Mucosa of rectum (tissue), 2 donors: Measurements from ENCODE around the gene AREL1.

Experiments
- H3K27ac ChIP-seq, 2 donors: one replicate each; pipeline ENCODE4 v1.7.0; 2013; ENCODE audit warnings: inconsistent platforms in 2 of 2, low read depth in 2 of 2, low read length in 2 of 2
- H3K27me3 ChIP-seq, 2 donors: one replicate each; pipeline ENCODE4 v1.7.0; 2013; ENCODE audit warnings: low read length in 2 of 2; ENCODE audit not compliant: control insufficient read depth in 2 of 2, insufficient read depth in 2 of 2
- H3K36me3 ChIP-seq, 2 donors: one replicate each; pipeline ENCODE4 v1.7.0; 2013; ENCODE audit warnings: low read length in 2 of 2; ENCODE audit not compliant: control insufficient read depth in 2 of 2, insufficient read depth in 2 of 2
- H3K4me1 ChIP-seq, 2 donors: one replicate each; pipeline ENCODE4 v1.7.0; 2013; ENCODE audit warnings: low read length in 2 of 2, mild to moderate bottlenecking in 1 of 2; ENCODE audit not compliant: control insufficient read depth in 2 of 2, insufficient read depth in 2 of 2
- H3K4me3 ChIP-seq, 2 donors: one replicate each; pipeline ENCODE4 v1.7.0; 2013; ENCODE audit warnings: low read length in 2 of 2
- H3K9ac ChIP-seq, 2 donors: one replicate each; pipeline ENCODE4 v1.7.0; 2013; ENCODE audit warnings: low read length in 2 of 2, low read depth in 1 of 2, mild to moderate bottlenecking in 1 of 2
- H3K9me3 ChIP-seq, 2 donors: one replicate each; pipeline ENCODE4 v1.7.0; 2013; ENCODE audit warnings: low read length in 2 of 2; ENCODE audit not compliant: control insufficient read depth in 2 of 2
- donor health status: healthy.
- donor health status: Normal muscosa, but diverticular disease.

AREL1 gene

GRCh38 chr14:74652541-74652940 lies 60.3 kb downstream of the AREL1 start:
- Histone ChIP-seq H3K9me3 (no peaks in the 10 kb centered on the region), H3K27ac (no peak overlapping the region), H3K9ac (no peak overlapping the region), H3K36me3 (peaks cover 0 to 3% of the 10 kb centered on the region in 2 donors), H3K4me3 (no peak overlapping the region), H3K4me1 (no peaks in the 10 kb centered on the region), H3K27me3 (no peaks in the 10 kb centered on the region)

- Histone ChIP-seq H3K9ac (no peak overlapping the region), H3K27me3 (no peaks in the 10 kb centered on the region), H3K36me3 (no peaks in the 10 kb centered on the region), H3K9me3 (no peaks in the 10 kb centered on the region), H3K4me1 (no peaks in the 10 kb centered on the region), H3K27ac (no peak overlapping the region), H3K4me3 (no peak overlapping the region)
Observed at GRCh38 chr14:74650927-74651686, 61.8 kb downstream of the AREL1 start.

DNA sequence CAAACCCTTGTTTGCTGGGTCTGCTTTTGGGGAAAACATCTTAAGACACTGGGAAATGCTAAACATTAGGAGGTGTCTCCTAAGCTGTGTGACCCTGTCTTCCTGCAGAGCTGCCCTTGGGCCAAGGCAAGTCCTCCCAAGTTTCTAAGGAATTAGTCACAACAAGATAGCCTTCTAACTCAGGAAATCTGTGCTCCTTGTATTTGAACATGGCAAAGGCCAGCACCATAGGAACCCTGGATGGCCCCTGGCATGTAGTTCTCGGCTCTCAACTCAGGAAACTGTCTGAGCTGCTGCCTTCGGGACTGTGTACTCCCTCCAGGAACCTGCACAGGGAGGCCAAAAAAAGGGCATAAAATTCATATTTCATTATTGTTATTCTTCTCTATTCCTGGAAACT lies 63.2 kb downstream of the AREL1 start:
- Histone ChIP-seq H3K27ac (no peak overlapping the region), H3K9ac (no peak overlapping the region), H3K4me1 (no peaks in the 10 kb centered on the region), H3K27me3 (no peaks in the 10 kb centered on the region), H3K4me3 (no peak overlapping the region), H3K9me3 (no peaks in the 10 kb centered on the region), H3K36me3 (no peaks in the 10 kb centered on the region)

- no peak overlapping the region for H3K4me3 ChIP-seq
- no peak overlapping the region for H3K9ac ChIP-seq
- H3K27ac ChIP-seq: no peak overlapping the region
Observed at GRCh38 chr14:74649167-74649566, 63.7 kb downstream of the AREL1 start.

DNA sequence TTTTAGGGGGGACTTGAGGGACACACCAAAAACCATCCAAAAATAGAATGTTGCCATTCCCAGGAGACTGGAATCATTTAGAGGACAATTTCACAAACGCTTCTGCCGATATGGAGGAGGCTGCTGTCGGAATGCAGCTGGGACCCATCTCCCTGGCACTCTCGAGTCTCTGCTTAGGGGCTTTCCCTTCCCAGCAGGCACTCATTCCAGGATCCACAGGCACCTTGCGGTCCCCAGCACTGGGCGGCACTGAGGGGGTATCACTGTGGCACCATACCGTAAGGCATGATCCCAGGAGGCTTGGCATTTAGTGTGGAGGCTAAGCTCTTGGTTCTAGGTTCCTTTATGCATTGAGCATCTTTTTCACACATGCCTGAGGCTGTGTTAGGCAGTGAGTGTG lies 64.3 kb downstream of the AREL1 start:
- no peak overlapping the region for H3K4me3 ChIP-seq
- H3K27me3 ChIP-seq: no peaks in the 10 kb centered on the region
- no peak overlapping the region for H3K27ac ChIP-seq
- no peaks in the 10 kb centered on the region for H3K36me3 ChIP-seq
- H3K9me3 ChIP-seq: no peaks in the 10 kb centered on the region
- no peak overlapping the region for H3K9ac ChIP-seq
- H3K4me1 ChIP-seq: no peaks in the 10 kb centered on the region

More at GRCh38 chr14:74649167-74649566, 63.7 kb downstream of the AREL1 start:
- H3K36me3 ChIP-seq: no peaks in the 10 kb centered on the region
- H3K4me1 ChIP-seq: no peaks in the 10 kb centered on the region
- no peaks in the 10 kb centered on the region for H3K27me3 ChIP-seq
- H3K9me3 ChIP-seq: no peaks in the 10 kb centered on the region

DNA sequence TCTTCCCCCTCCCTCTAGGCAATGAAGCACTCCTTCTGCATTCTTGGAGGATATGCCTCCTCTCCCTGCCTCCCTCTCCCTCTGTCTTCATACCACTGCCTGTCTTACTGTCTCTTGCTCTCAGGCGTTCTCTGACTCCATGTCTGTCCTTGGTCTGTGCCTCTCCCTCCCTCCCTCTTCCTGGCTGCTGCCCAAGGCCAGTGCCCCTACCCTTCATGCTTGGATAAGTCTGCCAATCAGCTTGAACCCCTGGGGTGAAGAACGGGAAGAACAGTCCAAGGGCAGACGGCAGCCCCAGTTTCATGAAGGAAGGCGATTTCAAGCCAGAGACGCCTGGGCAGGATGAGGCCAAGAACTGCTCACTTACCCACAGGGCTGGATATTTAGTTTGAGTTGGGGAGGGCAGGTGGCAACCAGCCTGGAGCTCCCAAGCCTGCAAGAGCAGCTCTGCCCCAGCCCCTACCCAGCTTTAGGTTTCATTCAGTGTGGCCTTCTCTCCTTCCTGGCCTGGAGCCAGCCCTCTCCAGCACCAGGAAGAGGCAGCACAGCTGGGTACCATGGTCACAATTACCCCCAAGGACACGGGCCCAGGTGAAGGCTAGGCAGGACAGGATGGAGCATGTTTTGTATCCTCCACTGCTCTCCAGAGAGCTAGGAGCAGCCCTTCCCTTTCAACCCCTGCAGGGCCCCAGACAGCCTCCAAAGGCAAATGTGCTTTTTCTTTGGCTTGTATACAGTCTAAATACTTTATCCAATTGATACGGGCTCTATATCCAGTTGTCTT lies 65.0 kb downstream of the AREL1 start:
- no peak overlapping the region for H3K4me3 ChIP-seq
- H3K4me1 ChIP-seq: no peaks in the 10 kb centered on the region
- no peak overlapping the region for H3K27ac ChIP-seq
- H3K9ac ChIP-seq: no peak overlapping the region
- no peaks in the 10 kb centered on the region for H3K9me3 ChIP-seq
- H3K36me3 ChIP-seq: no peaks in the 10 kb centered on the region
- H3K27me3 ChIP-seq: no peaks in the 10 kb centered on the region

DNA sequence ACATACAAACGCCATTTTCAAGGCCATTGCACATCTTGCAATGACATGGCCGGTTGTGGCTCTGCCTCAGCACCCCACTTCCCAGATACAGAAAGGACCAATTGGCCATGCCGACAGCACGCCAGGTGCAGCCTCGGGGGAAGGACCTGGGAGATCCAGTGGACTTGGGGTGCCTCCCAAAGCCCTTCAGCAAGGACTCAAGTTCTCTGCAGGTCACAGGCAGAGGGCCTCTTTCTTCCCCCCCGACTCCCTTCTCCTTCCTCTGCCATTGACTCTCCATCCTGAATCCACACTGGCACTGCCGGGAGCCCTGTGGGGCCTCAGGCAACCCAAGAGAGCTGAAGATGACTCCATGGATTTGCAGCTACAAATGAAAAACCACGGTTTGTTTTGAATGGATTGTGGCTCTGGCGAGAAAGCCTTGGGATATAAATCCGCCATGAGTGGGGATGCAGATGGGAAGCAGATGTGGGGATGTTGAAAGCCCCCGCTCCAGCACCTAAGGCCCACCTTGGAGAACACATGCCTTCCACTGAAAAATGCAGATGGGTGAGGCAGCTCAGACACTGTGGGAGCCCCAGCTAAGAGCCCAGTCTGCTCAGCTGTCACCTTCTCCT lies 65.7 kb downstream of the AREL1 start:
- H3K9me3 ChIP-seq: no peaks in the 10 kb centered on the region
- H3K27me3 ChIP-seq: no peaks in the 10 kb centered on the region
- H3K9ac ChIP-seq: no peak overlapping the region
- no peaks in the 10 kb centered on the region for H3K36me3 ChIP-seq
- no peaks in the 10 kb centered on the region for H3K4me1 ChIP-seq
- no peak overlapping the region for H3K27ac ChIP-seq
- H3K4me3 ChIP-seq: no peak overlapping the region

- H3K27me3 ChIP-seq: no peaks in the 10 kb centered on the region
- H3K36me3 ChIP-seq: no peaks in the 10 kb centered on the region
Observed at GRCh38 chr14:74645756-74646470, 67.0 kb downstream of the AREL1 start.

GRCh38 chr14:74645244-74645643 lies 67.6 kb downstream of the AREL1 start:
- H3K27me3 ChIP-seq: peaks cover 0 to 4% of the 10 kb centered on the region in 2 donors
- no peak overlapping the region for H3K27ac ChIP-seq

More at GRCh38 chr14:74645756-74646470, 67.0 kb downstream of the AREL1 start:
- Histone ChIP-seq H3K27ac (no peak overlapping the region), H3K9ac (no peak overlapping the region), H3K4me1 (no peaks in the 10 kb centered on the region), H3K4me3 (no peak overlapping the region), H3K9me3 (no peaks in the 10 kb centered on the region)

More at GRCh38 chr14:74645244-74645643, 67.6 kb downstream of the AREL1 start:
- H3K9ac ChIP-seq: no peak overlapping the region
- H3K4me1 ChIP-seq: no peaks in the 10 kb centered on the region
- no peak overlapping the region for H3K4me3 ChIP-seq
- no peaks in the 10 kb centered on the region for H3K36me3 ChIP-seq
- no peaks in the 10 kb centered on the region for H3K9me3 ChIP-seq
